ENCODE measurements around the gene ARL8B. TPM values are rescaled to one million over a fixed set of nuclear protein-coding genes. Genes with fewer than 3 reads are reported as not detected.
A peak's percentile ranks its signal among the peaks of the same experiment; 100 is the strongest.

The ARL8B gene
- total RNA-seq, 1 experiment from 2014 or later = 29.0 TPM

- Histone ChIP-seq H2BK15ac (ENCODE audit: low read depth, low read length) (no peak overlapping the region), H3K23me2 (ENCODE audit: insufficient read length, low read depth, low read length, poor library complexity, severe bottlenecking) (no peaks in the 10 kb centered on the region), H3K18ac (ENCODE audit: insufficient read length, low read depth, low read length) (no peak overlapping the region), H3K27me3 (ENCODE audit: insufficient read depth, low read length) (no peaks in the 10 kb centered on the region), H3K23ac (ENCODE audit: insufficient read length, low read depth, low read length) (no peak overlapping the region), H4K5ac (ENCODE audit: insufficient read length, low read depth, low read length) (no peak overlapping the region), H4K91ac (ENCODE audit: insufficient read length, low read depth, low read length) (no peak overlapping the region), H2BK120ac (ENCODE audit: low read depth, low read length, poor library complexity, severe bottlenecking) (no peak overlapping the region), H3K9me3 (ENCODE audit: control insufficient read depth, low read depth, low read length) (no peaks in the 10 kb centered on the region), H3K4me1 (ENCODE audit: insufficient read depth, low read length) (peaks cover 3% of the 10 kb centered on the region), H3K27ac (ENCODE audit: insufficient read length, low read depth, low read length) (no peak overlapping the region), H2AK5ac (ENCODE audit: insufficient read length, low read length) (no peak overlapping the region), H3T11ph (ENCODE audit: low read length) (no peak overlapping the region), H3K79me2 (ENCODE audit: insufficient read depth, low read length) (peaks cover 34% of the 10 kb centered on the region), H2BK5ac (ENCODE audit: insufficient read length, low read length) (peak overlapping the region; percentile 53), H3K56ac (ENCODE audit: insufficient read length, low read depth, low read length) (no peak overlapping the region), H2AFZ (ENCODE audit: low read length) (no peak overlapping the region), H4K20me1 (ENCODE audit: control insufficient read depth, insufficient read depth, insufficient read length) (no peaks in the 10 kb centered on the region), H3K4ac (ENCODE audit: low read depth, low read length) (no peak overlapping the region), H3K79me1 (ENCODE audit: insufficient read depth, low read depth, low read length, poor library complexity, severe bottlenecking) (peaks cover 4% of the 10 kb centered on the region), H4K8ac (replicated peaks; ENCODE audit: insufficient read length, low read depth, low read length) (no peak overlapping the region), H3K14ac (ENCODE audit: insufficient read depth, low read length) (no peak overlapping the region), H3K4me2 (ENCODE audit: insufficient read depth, insufficient read length, low read length) (no peak overlapping the region), H2BK12ac (ENCODE audit: insufficient read length, low read depth, low read length) (no peak overlapping the region), H3K9ac (ENCODE audit: extremely low read depth, insufficient read length, low read length) (no peak overlapping the region), H2BK20ac (ENCODE audit: low read depth, low read length, poor library complexity, severe bottlenecking) (no peak overlapping the region)
- no peaks in the 10 kb centered on the region for H3K27me3 Mint-ChIP-seq (ENCODE audit: low read depth)
- no peaks in the 10 kb centered on the region for H3K9me3 Mint-ChIP-seq
- H3K4me1 Mint-ChIP-seq = peaks cover 40 to 41% of the 10 kb centered on the region in 2 experiments
- TF ChIP-seq CTCF (conservative IDR thresholded peaks at IDR 0.05) = no peak
- H3K36me3 Mint-ChIP-seq (ENCODE audit: insufficient read depth in 1 of 3, low read depth in 3 of 3) = peaks cover 0 to 4% (median 1%) of the 10 kb centered on the region in 3 experiments; a peak in 2 of 7 replicates
- H3K27ac Mint-ChIP-seq = peak overlapping the region in 1 of 3 experiments; percentile 74; a peak in 2 of 7 replicates
- no CpG with 5 or more reads among the region's 3 CpGs for WGBS (ENCODE audit: extremely low coverage, insufficient read length, low lambda C conversion rate)
- H3K4me3 Mint-ChIP-seq = no peak overlapping the region
- DNase-seq = no peak
Measured at GRCh38 chr3:5134499-5134898, 12.4 kb downstream of the ARL8B start.
